HEK293 (cell line): ENCODE data around the gene GLIS1.
A peak's percentile ranks its signal among the peaks of the same experiment; 100 is the strongest.

ENCODE experiments used
- CTCF ChIA-PET: fragments of 350-600 bp; formaldehyde crosslinking; extraction: SDS; loops from one replicate; lab custom pipeline; 2021; ENCODE audit warnings: antibody characterized with exemption; lab: Yijun Ruan, JAX
- POLR2A ChIA-PET: fragments of 300-600 bp; formaldehyde crosslinking; extraction: SDS; loops from one replicate; lab custom pipeline; 2020; ENCODE audit warnings: antibody characterized with exemption, inconsistent platforms; lab: Yijun Ruan, JAX
- H3K27ac ChIP-seq: fragments of 200-500 bp; sonication (Bioruptor generic); 2 replicates; pipeline ENCODE4 v1.5.1; 2014; ENCODE audit warnings: low read depth, low read length, control low read depth, inconsistent platforms; ENCODE audit errors: extremely low read depth
- H3K36me3 ChIP-seq, 2 experiments: fragments of 200-500 bp in 1 of 2; sonication (Bioruptor generic) in 1 of 2; 1 replicate in 1 of 2; 2 replicates in 1 of 2; pipeline ENCODE4 v1.5.1; 2014 to 2017; ENCODE audit warnings: inconsistent platforms in 2 of 2, low read length in 2 of 2; ENCODE audit not compliant: control insufficient read depth in 2 of 2, insufficient read depth in 1 of 2
- H3K4me1 ChIP-seq: fragments of 200-500 bp; sonication (Bioruptor generic); 2 replicates; pipeline ENCODE4 v1.5.1; 2014; ENCODE audit warnings: mild to moderate bottlenecking, low read length, inconsistent platforms; ENCODE audit not compliant: control insufficient read depth, insufficient read depth
- H3K4me3 ChIP-seq: 2 replicates; pipeline ENCODE4 v1.5.1; 2011; ENCODE audit warnings: low read depth, mild to moderate bottlenecking, control low read depth, low read length, moderate library complexity
- H3K9me3 ChIP-seq: fragments of 200-500 bp; sonication (Bioruptor generic); 2 replicates; pipeline ENCODE4 v1.5.1; 2014; ENCODE audit warnings: low read depth, low read length, inconsistent platforms; ENCODE audit not compliant: control insufficient read depth, insufficient read depth
- BCL11B ChIP-seq: fragments of 450-650 bp; formaldehyde crosslinking; IDR thresholded peaks from 2 replicates; pipeline ENCODE4 v1.5.1; 2016; ENCODE audit warnings: low read depth, missing biosample characterization, missing genetic modification characterization
- EGR2 ChIP-seq: fragments of 450-650 bp; formaldehyde crosslinking; IDR thresholded peaks from 2 replicates; pipeline ENCODE4 v1.5.1; 2016; ENCODE audit warnings: low read depth, missing biosample characterization, missing genetic modification characterization
- GLI4 ChIP-seq: fragments of 450-650 bp; formaldehyde crosslinking; IDR thresholded peaks from 2 replicates; pipeline ENCODE4 v1.5.1; 2016; ENCODE audit warnings: missing biosample characterization, missing genetic modification characterization
- KLF16 ChIP-seq: fragments of 450-650 bp; formaldehyde crosslinking; IDR thresholded peaks from 2 replicates; pipeline ENCODE4 v1.5.1; 2017; ENCODE audit warnings: missing biosample characterization, missing genetic modification characterization
- KLF9 ChIP-seq: fragments of 450-650 bp; formaldehyde crosslinking; IDR thresholded peaks from 2 replicates; pipeline ENCODE4 v1.5.1; 2016; ENCODE audit warnings: missing biosample characterization, missing genetic modification characterization, low read depth
- PBX3 ChIP-seq: sonication (generic); formaldehyde crosslinking; IDR thresholded peaks from 2 replicates; pipeline ENCODE4 v1.8.1; 2022; ENCODE audit warnings: mild to moderate bottlenecking, moderate library complexity, missing genetic modification reagents
- ZBTB8A ChIP-seq: fragments of 450-650 bp; formaldehyde crosslinking; IDR thresholded peaks from 2 replicates; pipeline ENCODE4 v1.5.1; 2016; ENCODE audit warnings: missing biosample characterization, missing genetic modification characterization
- ZFHX2 ChIP-seq: fragments of 450-650 bp; formaldehyde crosslinking; conservative IDR thresholded peaks from 2 replicates; pipeline ENCODE4 v1.5.1; 2016; ENCODE audit warnings: missing biosample characterization, missing genetic modification characterization
- ZFP41 ChIP-seq: fragments of 450-650 bp; formaldehyde crosslinking; IDR thresholded peaks from 2 replicates; pipeline ENCODE4 v1.5.1; 2016; ENCODE audit warnings: missing biosample characterization, missing genetic modification characterization, borderline replicate concordance
- ZFP69B ChIP-seq: fragments of 450-650 bp; formaldehyde crosslinking; IDR thresholded peaks from 2 replicates; pipeline ENCODE4 v1.5.1; 2016; ENCODE audit warnings: missing biosample characterization, missing genetic modification characterization
- ZIC2 ChIP-seq: fragments of 450-650 bp; formaldehyde crosslinking; IDR thresholded peaks from 2 replicates; pipeline ENCODE4 v1.5.1; 2016; ENCODE audit warnings: missing biosample characterization, missing genetic modification characterization
- ZNF148 ChIP-seq: fragments of 450-650 bp; formaldehyde crosslinking; IDR thresholded peaks from 2 replicates; pipeline ENCODE4 v1.5.0; 2017; ENCODE audit warnings: missing biosample characterization, missing genetic modification characterization, borderline replicate concordance
- ZNF157 ChIP-seq: fragments of 450-650 bp; formaldehyde crosslinking; IDR thresholded peaks from 2 replicates; pipeline ENCODE4 v1.5.1; 2016; ENCODE audit warnings: missing biosample characterization, missing genetic modification characterization
- ZNF24 ChIP-seq: fragments of 450-650 bp; formaldehyde crosslinking; IDR thresholded peaks from 2 replicates; pipeline ENCODE4 v1.5.1; 2016; ENCODE audit warnings: missing biosample characterization, missing genetic modification characterization
- ZNF280D ChIP-seq: fragments of 450-650 bp; formaldehyde crosslinking; IDR thresholded peaks from 2 replicates; pipeline ENCODE4 v1.5.1; 2016; ENCODE audit warnings: missing biosample characterization, missing genetic modification characterization
- ZNF354C ChIP-seq: fragments of 450-650 bp; formaldehyde crosslinking; IDR thresholded peaks from 2 replicates; pipeline ENCODE4 v1.5.1; 2016; ENCODE audit warnings: missing biosample characterization, missing genetic modification characterization, low read depth, borderline replicate concordance
- ZNF404 ChIP-seq: fragments of 450-650 bp; formaldehyde crosslinking; IDR thresholded peaks from 2 replicates; pipeline ENCODE4 v1.5.1; 2017; ENCODE audit warnings: missing biosample characterization, missing genetic modification characterization
- ZNF571 ChIP-seq: fragments of 450-650 bp; formaldehyde crosslinking; IDR thresholded peaks from 2 replicates; pipeline ENCODE4 v1.5.0; 2017; ENCODE audit warnings: missing biosample characterization, missing genetic modification characterization
- ZNF658 ChIP-seq: fragments of 450-650 bp; formaldehyde crosslinking; IDR thresholded peaks from 2 replicates; pipeline ENCODE4; 2016; ENCODE audit warnings: missing biosample characterization, missing genetic modification characterization
- ZNF670 ChIP-seq: fragments of 450-650 bp; formaldehyde crosslinking; IDR thresholded peaks from 2 replicates; pipeline ENCODE4 v1.5.1; 2016; ENCODE audit warnings: missing biosample characterization, missing genetic modification characterization, low read depth
- ZSCAN16 ChIP-seq: fragments of 450-650 bp; formaldehyde crosslinking; IDR thresholded peaks from 2 replicates; pipeline ENCODE4 v1.5.1; 2016; ENCODE audit warnings: missing biosample characterization, missing genetic modification characterization

GLIS1 gene

GRCh38 chr1:53530550-53530949, 208.4 kb downstream of the GLIS1 start:
- Histone ChIP-seq H3K4me3 (no peak overlapping the region), H3K9me3 (no peaks in the 10 kb centered on the region), H3K36me3 (no peaks in the 10 kb centered on the region), H3K4me1 (no peaks in the 10 kb centered on the region), H3K27ac (no peak overlapping the region)
- CTCF ChIA-PET: no interaction called here
- POLR2A ChIA-PET: interaction anchor here (0.5 kb wide), 1 partner anchor 864 kb away, joined by 3 read pairs; no protein-coding TSS in a partner anchor
- TF ChIP-seq EGR2 (peak; percentile 74), ZIC2 (tag by site-specific recombination) (no peak), ZFHX2 (tag by site-specific recombination) (peak; percentile 75)

GRCh38 chr1:53529555-53529954, 209.4 kb downstream of the GLIS1 start:
- no peak for TF ChIP-seq ZNF404 (tag by site-specific recombination)
- ChIA-PET CTCF (no interaction called here), POLR2A (no interaction called here)
- Histone ChIP-seq H3K4me3 (no peak overlapping the region), H3K36me3 (no peaks in the 10 kb centered on the region), H3K27ac (no peak overlapping the region), H3K4me1 (0 out of 2 replicates have a peak, but pooled peaks cover 2% of the 10 kb centered on the region), H3K9me3 (no peaks in the 10 kb centered on the region)

GRCh38 chr1:53527368-53527767, 211.6 kb downstream of the GLIS1 start:
- no peaks in the 10 kb centered on the region for H3K36me3 ChIP-seq
- ChIA-PET POLR2A (no interaction called here), CTCF (no interaction called here)
- 0 out of 2 replicates have a peak, but pooled peaks cover 2% of the 10 kb centered on the region for H3K4me1 ChIP-seq
- H3K4me3 ChIP-seq: no peak overlapping the region
- H3K27ac ChIP-seq: no peak overlapping the region
- TF ChIP-seq ZNF24: no peak
- no peak for TF ChIP-seq ZNF658 (tag by site-specific recombination)
- TF ChIP-seq ZNF148 (tag by site-specific recombination): no peak
- TF ChIP-seq ZFP41 (tag by site-specific recombination): no peak
- no peak for TF ChIP-seq ZSCAN16 (tag by site-specific recombination)
- no peak for TF ChIP-seq ZNF157 (tag by site-specific recombination)
- no peak for TF ChIP-seq KLF16 (tag by site-specific recombination)
- no peak for TF ChIP-seq ZNF571 (tag by site-specific recombination)
- no peak for TF ChIP-seq ZFP69B (tag by site-specific recombination)
- no peak for TF ChIP-seq ZBTB8A (tag by site-specific recombination)
- TF ChIP-seq BCL11B: no peak
- no peak for TF ChIP-seq PBX3 (CRISPR knock-in tag)
- no peak for TF ChIP-seq ZNF354C
- TF ChIP-seq KLF9 (tag by site-specific recombination): no peak
- no peak for TF ChIP-seq ZNF670 (tag by site-specific recombination)
- TF ChIP-seq ZNF280D (tag by site-specific recombination): no peak
- TF ChIP-seq GLI4 (tag by site-specific recombination): no peak
- H3K9me3 ChIP-seq: no peaks in the 10 kb centered on the region
